Natural killer cell (primary cell): ENCODE results near the gene TTC28. TPM values are rescaled to one million over a fixed set of nuclear protein-coding genes. Genes with fewer than 3 reads are reported as not detected.

Source experiments
- ATAC-seq, 3 donors: fragments of 150-1000 bp in 2 of 3; fragments of 200-7000 bp in 1 of 3; cut with Tn5 transposase; 1 replicate in 1 of 3; 2 replicates in 2 of 3; pipeline ENCODE4 v1.10.0; 2021; ENCODE audit warnings: mild to moderate bottlenecking in 2 of 3, moderate library complexity in 2 of 3
- DNase-seq, 2 donors: peaks; one replicate each; pipeline versions ENCODE4 v3.0.0 to v3.0.0-alpha.2; 2013 to 2021; ENCODE audit warnings: mixed read lengths in 1 of 2
- H3K27ac ChIP-seq: one replicate; pipeline ENCODE4 v1.5.1; 2013; ENCODE audit warnings: mild to moderate bottlenecking, low read length
- H3K27me3 ChIP-seq: one replicate; pipeline ENCODE4 v1.6.1; 2013; ENCODE audit warnings: low read length; ENCODE audit not compliant: control insufficient read depth, insufficient read depth
- H3K36me3 ChIP-seq: one replicate; pipeline ENCODE4 v1.6.1; 2013; ENCODE audit warnings: low read length; ENCODE audit not compliant: control insufficient read depth, insufficient read depth
- H3K4me1 ChIP-seq: one replicate; pipeline ENCODE4 v1.6.1; 2013; ENCODE audit warnings: low read length; ENCODE audit not compliant: control insufficient read depth, insufficient read depth
- H3K4me3 ChIP-seq: one replicate; pipeline ENCODE4 v1.5.1; 2013; ENCODE audit warnings: low read length
- H3K9me3 ChIP-seq: one replicate; pipeline ENCODE4 v1.6.1; 2013; ENCODE audit warnings: low read length; ENCODE audit not compliant: control insufficient read depth, insufficient read depth
- H3K27ac Mint-ChIP-seq, 2 donors: one replicate each; pipeline ENCODE4 v1.8.0; 2022; ENCODE audit warnings: mild to moderate bottlenecking in 2 of 2, mixed read lengths in 2 of 2, moderate library complexity in 1 of 2
- H3K27me3 Mint-ChIP-seq, 2 donors: one replicate each; pipeline ENCODE4 v1.8.0; 2022; ENCODE audit warnings: low read depth in 2 of 2, mixed read lengths in 2 of 2
- H3K36me3 Mint-ChIP-seq: one replicate; pipeline ENCODE4 v1.8.0; 2022; ENCODE audit warnings: mixed read lengths
- H3K4me1 Mint-ChIP-seq, 2 donors: one replicate each; pipeline ENCODE4 v1.8.0; 2022; ENCODE audit warnings: mixed read lengths in 2 of 2
- H3K4me3 Mint-ChIP-seq: one replicate; pipeline ENCODE4 v1.8.0; 2022; ENCODE audit warnings: mild to moderate bottlenecking, moderate library complexity, mixed read lengths
- H3K9me3 Mint-ChIP-seq, 2 donors: one replicate each; pipeline ENCODE4 v1.8.0; 2022; ENCODE audit warnings: mixed read lengths in 2 of 2
- WGBS: methylation state at CpG from one replicate; pipeline ENCODE4 v1.1.7; 2013; ENCODE audit warnings: missing lambda C conversion rate; ENCODE audit not compliant: insufficient coverage; 5-methylcytosine and 5-hydroxymethylcytosine counted together
- intact Hi-C: fragments of 100-400 bp; cut with micrococcal nuclease; formaldehyde crosslinking; loops from one replicate; pipeline ENCODE4 v1.14.2; 2022
- total RNA-seq, 4 donors: library from RNA; stranded (reverse); fragments of 120-200 nt in 1 of 4; gene quantifications; one replicate each; pipeline versions ENCODE4 v1.2.3 to v1.2.4, GENCODE V29; 2013 to 2022
- TF ChIP-seq, protein P1 (sequence below): fragments of 200-600 bp; IDR thresholded peaks from one replicate; pipeline ENCODE4 v1.8.0; 2022; ENCODE audit warnings: antibody characterized with exemption

Gene TTC28
- total RNA-seq, 3 donors from 2014 or later (not counting 1 experiment from before 2014, with no cell fraction given) = 4.1 to 10.0 (median 8.6) TPM

- H3K27ac Mint-ChIP-seq = no peak overlapping the region
- 62% methylated on average over 2 of the region's 2 CpGs for WGBS
- no peaks in the 10 kb centered on the region for H3K9me3 ChIP-seq
- intact Hi-C loops = no loop called here
- H3K27me3 ChIP-seq = peaks cover 2% of the 10 kb centered on the region
- H3K36me3 Mint-ChIP-seq = no peaks in the 10 kb centered on the region
- no peaks in the 10 kb centered on the region for H3K4me1 Mint-ChIP-seq
- no peak overlapping the region for H3K27ac ChIP-seq
- H3K4me3 Mint-ChIP-seq = no peak overlapping the region
- DNase-seq = no peak
- TF ChIP-seq, protein P1, sequence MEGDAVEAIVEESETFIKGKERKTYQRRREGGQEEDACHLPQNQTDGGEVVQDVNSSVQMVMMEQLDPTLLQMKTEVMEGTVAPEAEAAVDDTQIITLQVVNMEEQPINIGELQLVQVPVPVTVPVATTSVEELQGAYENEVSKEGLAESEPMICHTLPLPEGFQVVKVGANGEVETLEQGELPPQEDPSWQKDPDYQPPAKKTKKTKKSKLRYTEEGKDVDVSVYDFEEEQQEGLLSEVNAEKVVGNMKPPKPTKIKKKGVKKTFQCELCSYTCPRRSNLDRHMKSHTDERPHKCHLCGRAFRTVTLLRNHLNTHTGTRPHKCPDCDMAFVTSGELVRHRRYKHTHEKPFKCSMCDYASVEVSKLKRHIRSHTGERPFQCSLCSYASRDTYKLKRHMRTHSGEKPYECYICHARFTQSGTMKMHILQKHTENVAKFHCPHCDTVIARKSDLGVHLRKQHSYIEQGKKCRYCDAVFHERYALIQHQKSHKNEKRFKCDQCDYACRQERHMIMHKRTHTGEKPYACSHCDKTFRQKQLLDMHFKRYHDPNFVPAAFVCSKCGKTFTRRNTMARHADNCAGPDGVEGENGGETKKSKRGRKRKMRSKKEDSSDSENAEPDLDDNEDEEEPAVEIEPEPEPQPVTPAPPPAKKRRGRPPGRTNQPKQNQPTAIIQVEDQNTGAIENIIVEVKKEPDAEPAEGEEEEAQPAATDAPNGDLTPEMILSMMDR = no peak
- H3K27me3 Mint-ChIP-seq = peaks cover 11 to 59% of the 10 kb centered on the region in 2 donors
- H3K36me3 ChIP-seq = no peaks in the 10 kb centered on the region
- no peaks in the 10 kb centered on the region for H3K9me3 Mint-ChIP-seq
- no peaks in the 10 kb centered on the region for H3K4me1 ChIP-seq
- H3K4me3 ChIP-seq = no peak overlapping the region
- no peak for ATAC-seq
Observed at GRCh38 chr22:28488825-28489224, 190.8 kb downstream of the TTC28 start.

DNA sequence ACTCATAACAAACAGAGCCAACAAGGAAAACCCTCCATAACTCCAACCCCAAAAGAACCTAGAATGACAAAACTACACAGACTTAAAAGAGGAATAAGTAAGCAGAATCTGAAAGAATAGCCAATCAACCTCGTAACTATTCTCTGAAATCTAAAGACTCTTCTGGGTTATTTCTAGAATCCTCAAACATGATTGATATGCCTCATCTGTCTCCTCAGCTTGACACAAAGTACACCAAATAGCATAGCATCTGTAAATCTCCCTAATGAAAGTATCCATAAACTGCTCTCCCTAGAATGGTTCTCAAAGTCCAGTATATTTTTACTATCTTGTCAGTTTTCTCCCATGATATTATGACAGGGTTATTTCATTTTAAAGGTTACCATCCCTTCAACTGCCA lies 195.0 kb downstream of the TTC28 start:
- Histone ChIP-seq H3K36me3 (no peaks in the 10 kb centered on the region), H3K27ac (no peak overlapping the region), H3K4me3 (no peak overlapping the region), H3K4me1 (no peaks in the 10 kb centered on the region), H3K27me3 (peaks cover 2% of the 10 kb centered on the region), H3K9me3 (no peaks in the 10 kb centered on the region)
- Mint-ChIP-seq H3K36me3 (no peaks in the 10 kb centered on the region), H3K27ac (no peak overlapping the region), H3K4me1 (no peaks in the 10 kb centered on the region), H3K9me3 (no peaks in the 10 kb centered on the region), H3K27me3 (peaks cover 12 to 56% of the 10 kb centered on the region in 2 donors), H3K4me3 (no peak overlapping the region)
- ATAC-seq = no peak
- TF ChIP-seq, protein P1 = no peak
- DNase-seq = no peak
- intact Hi-C loops = no loop called here
- 100% methylated on average over 1 of the region's 1 CpG for WGBS

DNA sequence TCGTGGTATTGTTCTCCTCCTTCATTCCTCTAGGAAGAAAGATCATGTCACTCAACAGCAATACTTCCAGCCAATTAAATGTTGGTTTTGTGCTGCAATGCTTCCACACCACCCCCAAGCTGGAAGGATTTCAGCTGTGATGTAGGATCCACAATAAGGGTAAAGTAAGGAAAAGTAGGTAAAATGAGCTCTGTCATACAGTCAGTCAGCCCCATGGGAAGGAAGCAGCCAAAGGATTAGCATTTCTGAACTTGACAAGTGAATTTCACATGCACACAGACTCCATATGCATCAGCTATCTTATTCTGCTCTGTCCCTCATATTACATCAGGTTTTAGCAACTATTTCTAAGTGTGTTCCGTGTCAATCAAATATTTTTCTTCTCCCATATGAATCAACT lies 197.9 kb downstream of the TTC28 start:
- H3K36me3 Mint-ChIP-seq = no peaks in the 10 kb centered on the region
- WGBS = 71% methylated on average over 1 of the region's 2 CpGs
- Histone ChIP-seq H3K4me3 (no peak overlapping the region), H3K36me3 (no peaks in the 10 kb centered on the region), H3K4me1 (no peaks in the 10 kb centered on the region), H3K27ac (no peak overlapping the region), H3K9me3 (no peaks in the 10 kb centered on the region), H3K27me3 (peaks cover 2% of the 10 kb centered on the region)
- intact Hi-C loops = no loop called here
- DNase-seq (no peak), ATAC-seq (no peak)
- no peaks in the 10 kb centered on the region for H3K4me1 Mint-ChIP-seq
- no peaks in the 10 kb centered on the region for H3K9me3 Mint-ChIP-seq
- H3K27me3 Mint-ChIP-seq = peaks cover 16 to 51% of the 10 kb centered on the region in 2 donors
- H3K4me3 Mint-ChIP-seq = no peak overlapping the region
- H3K27ac Mint-ChIP-seq = no peak overlapping the region
- TF ChIP-seq, protein P1 = no peak

DNA sequence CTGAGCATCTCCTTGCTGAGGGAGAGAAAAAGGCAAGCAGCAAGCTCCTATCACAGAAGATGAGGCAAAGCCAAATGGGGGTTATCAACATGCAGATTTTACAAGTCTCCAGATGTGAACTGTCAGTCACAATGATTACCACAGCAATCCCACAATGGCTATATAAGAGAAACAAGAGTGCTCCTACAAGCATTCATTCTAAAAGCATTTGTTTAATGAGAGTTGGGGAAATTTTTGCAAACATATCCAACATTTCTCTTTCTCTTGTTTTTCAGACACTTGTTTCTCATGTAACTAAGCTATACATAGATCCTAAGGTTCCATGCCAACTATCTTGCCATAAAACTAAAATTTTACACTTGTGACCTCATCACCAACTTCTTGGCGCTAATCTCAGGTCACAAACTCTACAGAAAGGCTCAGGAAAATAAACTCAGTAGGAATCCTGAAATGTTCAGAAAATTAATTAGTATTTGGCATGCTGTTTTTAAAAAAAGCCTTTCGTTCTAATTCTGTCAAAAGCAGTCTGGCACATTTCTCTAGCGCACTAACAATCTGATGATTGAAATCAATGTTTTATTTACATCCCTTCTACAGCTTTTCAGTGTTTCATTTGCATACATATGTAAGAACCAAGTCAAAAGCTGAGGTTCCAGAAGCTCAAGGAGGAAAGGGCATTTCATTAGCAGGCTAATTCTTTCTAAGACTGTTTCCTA lies 199.5 kb downstream of the TTC28 start:
- ATAC-seq = no peak
- H3K4me1 Mint-ChIP-seq = no peaks in the 10 kb centered on the region
- no peaks in the 10 kb centered on the region for H3K27me3 ChIP-seq
- no peaks in the 10 kb centered on the region for H3K9me3 Mint-ChIP-seq
- no peaks in the 10 kb centered on the region for H3K9me3 ChIP-seq
- H3K27ac ChIP-seq = no peak overlapping the region
- no peaks in the 10 kb centered on the region for H3K4me1 ChIP-seq
- H3K27me3 Mint-ChIP-seq = peaks cover 11 to 35% of the 10 kb centered on the region in 2 donors
- no peak overlapping the region for H3K4me3 Mint-ChIP-seq
- H3K4me3 ChIP-seq = no peak overlapping the region
- TF ChIP-seq, protein P1 = no peak
- intact Hi-C loops = no loop called here
- 96% methylated on average over 3 of the region's 3 CpGs for WGBS
- no peak overlapping the region for H3K27ac Mint-ChIP-seq
- no peak for DNase-seq
- no peaks in the 10 kb centered on the region for H3K36me3 Mint-ChIP-seq
- H3K36me3 ChIP-seq = no peaks in the 10 kb centered on the region
